Measurements from ENCODE around the gene APBB1IP.
"Not testable (repeated sequence)": the region's sequence is repeated elsewhere in the genome, so short reads cannot be mapped to it uniquely, and the experiment has no call there.

APBB1IP gene

GRCh38 chr10:26437637-26438461 is at the start of gene APBB1IP:
Gene APBB1IP, plus strand, starts transcription at chr10:26438341. Its CDS starts 53,986 bp downstream, at chr10:26492327.
- DNase-seq: peak; percentile 12

GRCh38 chr10:26389533-26389932 is 48.6 kb upstream of the APBB1IP start:
- no peak for DNase-seq

- peak; percentile 19 for DNase-seq
Observed at GRCh38 chr10:26391701-26392695, 46.1 kb upstream of the APBB1IP start.

- DNase-seq: not testable (repeated sequence)
Observed at GRCh38 chr10:26398353-26398752, 39.8 kb upstream of the APBB1IP start.

GRCh38 chr10:26407406-26407969 is 30.7 kb upstream of the APBB1IP start:
- DNase-seq: no peak

GRCh38 chr10:26408858-26409494 is 29.2 kb upstream of the APBB1IP start:
- no peak for DNase-seq

GRCh38 chr10:26410356-26410755 is 27.8 kb upstream of the APBB1IP start:
- DNase-seq: no peak

GRCh38 chr10:26412932-26413331 is 25.2 kb upstream of the APBB1IP start:
- no peak for DNase-seq

- no peak for DNase-seq
Observed at GRCh38 chr10:26413375-26413774, 24.8 kb upstream of the APBB1IP start.

GRCh38 chr10:26417136-26417535 is 21.0 kb upstream of the APBB1IP start:
- DNase-seq: no peak

- no peak for DNase-seq
Observed at GRCh38 chr10:26422977-26423376, 15.2 kb upstream of the APBB1IP start.

GRCh38 chr10:26423722-26424121 is 14.4 kb upstream of the APBB1IP start:
- DNase-seq: no peak

- peak; percentile 6 for DNase-seq
Observed at GRCh38 chr10:26430641-26431163, 7.4 kb upstream of the APBB1IP start.

GRCh38 chr10:26432938-26433337 is 5.2 kb upstream of the APBB1IP start:
- DNase-seq: no peak

- DNase-seq: no peak
Observed at GRCh38 chr10:26435852-26436251, 2.3 kb upstream of the APBB1IP start.

GRCh38 chr10:26436848-26437247 is 1.3 kb upstream of the APBB1IP start:
- no peak for DNase-seq

- no peak for DNase-seq
Observed at GRCh38 chr10:26438534-26439341, 597 bp downstream of the APBB1IP start.

- DNase-seq: no peak
Observed at GRCh38 chr10:26439406-26440087, 1.4 kb downstream of the APBB1IP start.

- no peak for DNase-seq
Observed at GRCh38 chr10:26440088-26440470, 1.9 kb downstream of the APBB1IP start.

- no peak for DNase-seq
Observed at GRCh38 chr10:26441491-26442214, 3.5 kb downstream of the APBB1IP start.

All from midbrain (tissue), 1 donor.